Suprapubic skin (tissue), 4 donors: Measurements from ENCODE around the gene DBNDD1. TPM values are rescaled to one million over a fixed set of nuclear protein-coding genes. Genes with fewer than 3 reads are reported as not detected.
"Not testable (repeated sequence)": the region's sequence is repeated elsewhere in the genome, so short reads cannot be mapped to it uniquely, and the experiment has no call there.

Source experiments
- DNase-seq, 2 donors: peaks; one replicate each; pipeline ENCODE4 v3.0.0-alpha.2; 2019; ENCODE audit warnings: low spot score in 2 of 2
- H3K27ac ChIP-seq: fragments of 200-600 bp; sonication (generic); one replicate; pipeline ENCODE4 v1.5.1; 2019
- H3K27me3 ChIP-seq: fragments of 200-600 bp; sonication (generic); one replicate; pipeline ENCODE4 v1.5.1; 2019
- H3K36me3 ChIP-seq: fragments of 200-600 bp; sonication (generic); one replicate; pipeline ENCODE4 v1.5.1; 2019
- H3K4me1 ChIP-seq: fragments of 200-600 bp; sonication (generic); one replicate; pipeline ENCODE4 v1.5.1; 2019
- H3K4me3 ChIP-seq: fragments of 200-600 bp; sonication (generic); one replicate; pipeline ENCODE4 v1.5.1; 2019; ENCODE audit warnings: mild to moderate bottlenecking
- H3K9me3 ChIP-seq: fragments of 200-600 bp; sonication (generic); one replicate; pipeline ENCODE4 v1.5.1; 2019
- CTCF ChIP-seq, 2 donors: fragments of 200-600 bp in 1 of 2; fragments of 450-650 bp in 1 of 2; sonication (generic) in 1 of 2; IDR thresholded peaks; one replicate each; pipeline ENCODE4 v1.5.1; 2016 to 2019; ENCODE audit warnings: antibody characterized with exemption in 2 of 2, mild to moderate bottlenecking in 1 of 2, moderate library complexity in 1 of 2
- EP300 ChIP-seq: sonication (generic); formaldehyde crosslinking; IDR thresholded peaks from one replicate; pipeline ENCODE4 v1.6.1; 2017; ENCODE audit warnings: antibody characterized with exemption
- POLR2A ChIP-seq, 2 donors: fragments of 450-650 bp; IDR thresholded peaks; one replicate each; pipeline ENCODE4 v1.6.1; 2017; ENCODE audit warnings: antibody characterized with exemption in 2 of 2, mild to moderate bottlenecking in 2 of 2, moderate library complexity in 2 of 2
- POLR2AphosphoS5 ChIP-seq, 3 donors: sonication (generic); formaldehyde crosslinking; IDR thresholded peaks; one replicate each; pipeline ENCODE4 v1.6.1; 2017; ENCODE audit warnings: antibody characterized with exemption in 3 of 3
- WGBS: methylation state at CpG from one replicate; pipeline ENCODE4 v1.1.5; 2018; 5-methylcytosine and 5-hydroxymethylcytosine counted together
- total RNA-seq, 4 donors: library from RNA; depleted of rRNA; stranded (reverse); fragments of >200 nt; gene quantifications; one replicate each; pipeline ENCODE4 v1.1.0, GENCODE V29; 2016

Gene DBNDD1
- total RNA-seq, 4 donors from 2014 or later, result 1.2 to 7.5 (median 4.5) TPM

- H3K27me3 ChIP-seq, result no peaks in the 10 kb centered on the region
- no peaks in the 10 kb centered on the region for H3K9me3 ChIP-seq
- no peak for DNase-seq
- H3K4me3 ChIP-seq, result no peak overlapping the region
- peaks cover 4% of the 10 kb centered on the region for H3K4me1 ChIP-seq
- peaks cover 8% of the 10 kb centered on the region for H3K36me3 ChIP-seq
- H3K27ac ChIP-seq, result no peak overlapping the region
- TF ChIP-seq EP300 (no peak), POLR2A (IDR thresholded peaks at IDR 0.05) (no peak), CTCF (IDR thresholded peaks at IDR 0.05) (no peak), POLR2AphosphoS5 (IDR thresholded peaks at IDR 0.05) (no peak)
- WGBS, result 71% methylated on average over 23 of the region's 38 CpGs
Observed at GRCh38 chr16:89999831-90000574, 19.3 kb downstream of the DBNDD1 start.

- Histone ChIP-seq H3K27me3 (no peaks in the 10 kb centered on the region), H3K36me3 (peaks cover 37% of the 10 kb centered on the region), H3K27ac (peak overlapping the region; percentile 75), H3K4me1 (peaks cover 4% of the 10 kb centered on the region), H3K4me3 (no peak overlapping the region), H3K9me3 (no peaks in the 10 kb centered on the region)
- WGBS, result 97% methylated on average over 1 of the region's 1 CpG
- no peak for DNase-seq
- TF ChIP-seq POLR2A (IDR thresholded peaks at IDR 0.05) (no peak), EP300 (no peak), POLR2AphosphoS5 (IDR thresholded peaks at IDR 0.05) (no peak), CTCF (IDR thresholded peaks at IDR 0.05) (no peak)
Observed at GRCh38 chr16:89996178-89996489, 23.1 kb downstream of the DBNDD1 start.

- H3K27me3 ChIP-seq, H3K4me3 ChIP-seq, DNase-seq, H3K4me1 ChIP-seq, H3K9me3 ChIP-seq: not testable (repeated sequence)
- H3K27ac ChIP-seq, result peak overlapping the region; percentile 75
- peaks cover 42% of the 10 kb centered on the region for H3K36me3 ChIP-seq
- 80% methylated on average over 4 of the region's 7 CpGs for WGBS
Observed at GRCh38 chr16:89995475-89996177, 23.6 kb downstream of the DBNDD1 start.

- Histone ChIP-seq H3K36me3 (peaks cover 48% of the 10 kb centered on the region), H3K27ac (peak overlapping the region; percentile 75)
- H3K9me3 ChIP-seq, H3K4me1 ChIP-seq, DNase-seq, H3K27me3 ChIP-seq, H3K4me3 ChIP-seq: not testable (repeated sequence)
- 65% methylated on average over 3 of the region's 8 CpGs for WGBS
Observed at GRCh38 chr16:89994721-89995474, 24.4 kb downstream of the DBNDD1 start.

GRCh38 chr16:89994389-89994720 lies 24.9 kb downstream of the DBNDD1 start:
- WGBS, result 89% methylated on average over 7 of the region's 7 CpGs
- TF ChIP-seq POLR2AphosphoS5 (IDR thresholded peaks at IDR 0.05) (no peak), POLR2A (IDR thresholded peaks at IDR 0.05) (no peak)
- no peaks in the 10 kb centered on the region for H3K27me3 ChIP-seq
- H3K9me3 ChIP-seq, result no peaks in the 10 kb centered on the region
- H3K4me1 ChIP-seq, result no peaks in the 10 kb centered on the region
- no peak for DNase-seq
- peaks cover 48% of the 10 kb centered on the region for H3K36me3 ChIP-seq
- H3K4me3 ChIP-seq, result no peak overlapping the region
- peak overlapping the region; percentile 75 for H3K27ac ChIP-seq

- WGBS, result 72% methylated on average over 7 of the region's 7 CpGs
- H3K36me3 ChIP-seq, result peaks cover 48% of the 10 kb centered on the region
- no peaks in the 10 kb centered on the region for H3K4me1 ChIP-seq
- H3K9me3 ChIP-seq, result no peaks in the 10 kb centered on the region
- TF ChIP-seq POLR2A (IDR thresholded peaks at IDR 0.05) (no peak), EP300 (no peak), CTCF (IDR thresholded peaks at IDR 0.05) (no peak)
- no peak overlapping the region for H3K4me3 ChIP-seq
- no peaks in the 10 kb centered on the region for H3K27me3 ChIP-seq
- H3K27ac ChIP-seq, result peak overlapping the region; percentile 75
- no peak for DNase-seq
Observed at GRCh38 chr16:89993971-89994370, 25.3 kb downstream of the DBNDD1 start.
